ENCODE measurements around the gene ANK2.

DNA sequence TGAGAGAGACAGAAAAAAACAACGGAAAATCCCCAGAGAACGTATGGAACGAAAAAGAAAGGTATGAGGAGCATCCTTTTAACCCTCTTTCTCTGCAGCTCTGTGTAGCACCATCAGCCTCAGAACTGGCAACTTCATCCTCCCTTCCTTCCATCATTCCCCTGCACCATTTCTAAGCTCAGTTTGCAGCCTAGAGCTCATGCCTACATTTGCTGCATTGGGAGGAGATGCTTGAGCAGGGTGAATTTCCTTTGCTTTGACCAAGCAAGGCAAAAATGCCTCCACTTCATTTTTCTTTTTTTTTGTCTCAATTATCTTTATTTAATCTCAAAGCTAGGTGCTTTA is 67.9 kb downstream of the ANK2 start:
- TF ChIP-seq, protein P1, sequence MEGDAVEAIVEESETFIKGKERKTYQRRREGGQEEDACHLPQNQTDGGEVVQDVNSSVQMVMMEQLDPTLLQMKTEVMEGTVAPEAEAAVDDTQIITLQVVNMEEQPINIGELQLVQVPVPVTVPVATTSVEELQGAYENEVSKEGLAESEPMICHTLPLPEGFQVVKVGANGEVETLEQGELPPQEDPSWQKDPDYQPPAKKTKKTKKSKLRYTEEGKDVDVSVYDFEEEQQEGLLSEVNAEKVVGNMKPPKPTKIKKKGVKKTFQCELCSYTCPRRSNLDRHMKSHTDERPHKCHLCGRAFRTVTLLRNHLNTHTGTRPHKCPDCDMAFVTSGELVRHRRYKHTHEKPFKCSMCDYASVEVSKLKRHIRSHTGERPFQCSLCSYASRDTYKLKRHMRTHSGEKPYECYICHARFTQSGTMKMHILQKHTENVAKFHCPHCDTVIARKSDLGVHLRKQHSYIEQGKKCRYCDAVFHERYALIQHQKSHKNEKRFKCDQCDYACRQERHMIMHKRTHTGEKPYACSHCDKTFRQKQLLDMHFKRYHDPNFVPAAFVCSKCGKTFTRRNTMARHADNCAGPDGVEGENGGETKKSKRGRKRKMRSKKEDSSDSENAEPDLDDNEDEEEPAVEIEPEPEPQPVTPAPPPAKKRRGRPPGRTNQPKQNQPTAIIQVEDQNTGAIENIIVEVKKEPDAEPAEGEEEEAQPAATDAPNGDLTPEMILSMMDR (conservative IDR thresholded peaks at IDR 0.05), result no peak
- no peak for TF ChIP-seq ZFX (IDR thresholded peaks at IDR 0.05)
